ENCODE measurements around the gene CES5A. TPM values are rescaled to one million over a fixed set of nuclear protein-coding genes. Genes with fewer than 3 reads are reported as not detected.
"Not testable (repeated sequence)": the region's sequence is repeated elsewhere in the genome, so short reads cannot be mapped to it uniquely, and the experiment has no call there.

The CES5A gene
- total RNA-seq, 1 experiment from 2014 or later = not detected

DNA sequence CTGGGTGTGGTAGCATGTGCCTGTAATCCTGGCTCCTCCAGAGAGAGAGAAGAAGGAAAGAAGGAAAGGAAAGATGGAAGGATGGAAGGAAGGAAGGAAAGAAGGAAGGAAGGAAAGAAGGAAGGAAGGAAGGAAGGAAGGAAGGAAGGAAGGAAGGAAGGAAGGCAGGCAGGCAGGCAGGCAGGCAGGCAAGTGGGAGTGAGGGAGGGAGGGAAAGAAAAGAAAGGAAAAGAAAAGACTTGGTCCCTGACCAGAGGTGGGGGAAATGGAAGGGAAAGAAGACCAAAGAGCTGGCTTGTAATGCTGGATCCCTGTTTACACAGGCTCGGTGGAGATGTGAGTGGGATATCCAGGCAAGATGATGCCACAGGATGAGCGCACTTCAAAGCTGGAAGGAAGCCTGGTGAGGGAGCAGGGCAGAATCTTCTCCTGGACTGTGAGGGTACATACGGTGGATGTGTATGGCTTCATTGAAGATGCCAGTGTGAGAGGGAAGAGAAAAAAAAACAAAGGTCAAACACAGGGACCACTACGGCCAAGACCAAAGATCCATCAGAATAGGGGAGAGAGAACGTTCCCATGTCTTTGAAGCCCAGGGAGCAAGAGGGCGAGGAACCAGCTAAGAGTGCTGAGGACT, 44.4 kb downstream of the CES5A start:
- no peak for DNase-seq (ENCODE audit: low spot score)

DNA sequence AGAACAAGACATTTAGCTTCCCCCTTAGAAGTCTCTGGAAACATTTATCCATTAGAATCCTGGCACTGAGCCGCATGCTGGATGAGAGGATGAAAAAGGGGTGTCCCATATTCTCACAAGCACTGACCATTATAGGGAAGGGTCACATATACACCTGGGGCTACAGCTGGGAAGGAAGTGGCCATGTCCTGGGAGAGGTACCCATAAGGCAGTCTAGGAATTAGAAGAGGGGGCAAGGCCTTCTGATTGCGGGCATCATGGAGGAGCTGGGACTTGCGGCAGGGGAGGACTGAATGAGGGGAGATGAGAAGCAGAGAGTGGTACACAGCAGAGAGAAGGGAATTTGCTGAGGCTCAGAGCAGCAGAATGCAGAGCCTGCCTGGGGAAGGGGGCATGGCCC, 45.9 kb downstream of the CES5A start:
- DNase-seq (ENCODE audit: low spot score) = not testable (repeated sequence)

- DNase-seq (ENCODE audit: low spot score) = no peak
Measured at GRCh38 chr16:55828680-55829079, 46.5 kb downstream of the CES5A start.

DNA sequence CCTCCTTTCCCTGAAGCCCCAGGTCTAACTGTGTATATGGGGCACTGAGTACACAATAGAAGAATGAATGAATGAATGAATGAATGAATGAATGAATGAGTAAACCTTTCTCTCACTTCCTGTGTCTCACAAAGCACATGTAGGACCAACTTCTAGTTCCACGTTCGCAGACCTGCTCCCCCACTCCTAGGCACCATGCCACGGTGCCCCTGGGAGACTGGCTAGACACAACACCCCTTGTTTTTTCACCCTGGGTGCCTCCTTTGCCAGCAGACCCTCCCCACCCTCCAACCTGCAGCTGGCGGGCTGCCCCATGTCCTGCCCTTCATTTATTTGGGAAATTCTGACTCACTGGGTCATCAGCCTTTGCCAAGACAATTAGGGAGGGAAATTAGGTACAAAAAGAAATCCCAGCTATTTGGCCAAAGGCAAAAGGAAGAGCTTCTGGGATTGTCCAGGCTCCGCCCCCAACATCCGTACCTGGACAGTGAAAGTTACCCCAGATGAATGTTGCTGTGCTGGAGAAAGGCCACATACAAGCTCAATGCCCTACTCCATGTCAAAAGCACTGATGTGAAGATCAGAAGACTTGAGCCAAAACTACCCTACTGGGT, 50.0 kb downstream of the CES5A start:
- DNase-seq (ENCODE audit: low spot score) = no peak

DNA sequence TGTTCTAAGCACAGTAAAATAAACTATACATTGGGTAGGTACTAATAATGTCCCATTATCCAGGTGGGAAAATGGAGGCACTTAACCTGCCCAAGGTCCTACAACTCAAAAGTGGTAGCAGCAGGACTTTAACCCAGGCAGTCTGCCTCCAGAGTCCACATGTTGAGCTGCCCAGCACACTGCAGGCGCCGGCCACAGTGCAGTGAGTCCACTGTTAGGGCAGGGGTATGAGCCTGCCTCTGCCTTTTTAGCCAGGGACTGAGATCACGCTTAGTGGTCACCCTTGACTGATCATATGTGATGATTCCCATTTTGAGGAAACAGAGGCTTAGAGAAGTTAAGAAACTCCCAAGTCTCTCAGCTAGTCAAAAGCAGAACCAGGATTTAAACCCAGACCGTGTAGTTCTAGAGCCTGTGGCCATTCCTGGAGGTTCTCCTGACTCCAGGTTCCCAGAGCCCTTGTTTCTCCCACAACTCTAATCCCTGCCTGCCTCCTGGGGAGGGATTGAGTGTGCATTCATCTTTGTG, 50.6 kb downstream of the CES5A start:
- DNase-seq (ENCODE audit: low spot score) = no peak

GRCh38 chr16:55822280-55822810, 52.8 kb downstream of the CES5A start:
- no peak for DNase-seq (ENCODE audit: low spot score)

GRCh38 chr16:55821210-55821609, 54.0 kb downstream of the CES5A start:
- DNase-seq (ENCODE audit: low spot score) = no peak

GRCh38 chr16:55820615-55821014, 54.6 kb downstream of the CES5A start:
- no peak for DNase-seq (ENCODE audit: low spot score)

DNA sequence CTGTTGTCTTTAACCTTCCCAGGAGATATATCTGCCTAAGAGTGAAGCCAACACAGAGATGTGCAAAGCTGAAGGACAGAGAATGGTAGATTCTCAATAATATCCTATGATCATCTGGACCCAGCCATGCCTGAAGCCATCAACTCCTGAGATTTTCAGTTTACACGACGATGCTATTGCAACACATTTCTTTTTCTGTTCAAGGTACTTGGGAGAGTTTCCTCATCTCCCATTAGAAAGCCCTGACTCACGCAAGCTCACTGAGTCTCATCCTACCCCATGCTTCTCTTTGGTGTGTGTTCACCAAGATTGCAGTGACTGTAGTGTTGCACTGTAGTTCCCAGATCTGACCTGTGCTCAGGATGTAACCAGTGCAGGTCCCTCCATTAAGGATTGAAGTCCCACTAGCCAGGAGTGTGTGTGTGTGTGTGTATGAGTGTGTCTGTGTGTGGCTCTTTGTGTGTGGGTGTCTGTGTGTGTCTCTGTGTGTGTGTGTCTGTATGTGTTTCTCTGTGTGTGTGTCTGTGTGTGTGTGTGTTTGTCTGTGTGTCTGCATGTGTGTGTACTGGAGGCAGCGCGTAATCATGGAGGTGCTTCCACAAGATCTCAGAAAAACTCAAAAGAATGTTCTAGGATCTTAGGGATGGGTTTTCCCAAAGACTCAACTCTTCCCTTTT, 57.8 kb downstream of the CES5A start:
- DNase-seq (ENCODE audit: low spot score) = no peak

DNA sequence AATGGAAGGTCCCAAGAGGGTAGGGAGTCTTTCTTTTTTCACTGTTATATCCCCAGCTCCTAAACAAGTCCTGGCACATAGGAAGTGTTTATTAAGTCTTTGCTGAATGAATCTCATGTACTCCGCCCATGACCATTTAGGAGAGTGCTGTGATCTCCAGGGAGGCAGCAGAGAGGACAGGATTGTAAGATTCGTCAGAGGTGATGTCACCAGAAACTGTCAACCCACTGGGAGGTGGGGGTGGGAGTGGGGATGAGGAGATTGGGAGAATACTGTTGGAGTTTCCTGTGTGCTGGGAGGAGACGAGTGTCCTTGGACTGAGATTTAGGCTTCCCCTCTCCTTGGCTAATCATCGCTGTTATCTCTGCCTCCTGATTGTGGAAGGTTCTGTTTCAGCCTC, 59.0 kb downstream of the CES5A start:
- not testable (repeated sequence) for DNase-seq (ENCODE audit: low spot score)

DNA sequence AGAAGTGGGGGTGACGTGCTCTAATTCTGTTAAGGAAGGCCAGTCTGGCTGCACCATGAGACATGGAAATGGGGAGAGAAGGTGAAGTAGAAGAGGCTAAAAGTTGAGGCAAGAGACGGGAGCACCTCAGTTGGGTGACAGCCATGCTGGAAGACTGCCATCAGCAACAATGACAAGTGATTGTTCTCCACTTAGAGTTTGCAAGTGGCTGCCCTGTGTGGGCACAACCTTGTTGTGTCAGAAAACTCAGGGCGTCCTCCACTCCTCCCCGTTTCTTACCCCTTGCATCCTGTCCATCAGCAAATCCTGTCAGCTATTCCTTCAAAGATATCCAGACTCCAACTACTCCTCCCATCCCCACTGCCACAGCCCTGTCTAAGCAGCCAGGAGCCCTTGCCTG, 59.9 kb downstream of the CES5A start:
- no peak for DNase-seq (ENCODE audit: low spot score)

DNA sequence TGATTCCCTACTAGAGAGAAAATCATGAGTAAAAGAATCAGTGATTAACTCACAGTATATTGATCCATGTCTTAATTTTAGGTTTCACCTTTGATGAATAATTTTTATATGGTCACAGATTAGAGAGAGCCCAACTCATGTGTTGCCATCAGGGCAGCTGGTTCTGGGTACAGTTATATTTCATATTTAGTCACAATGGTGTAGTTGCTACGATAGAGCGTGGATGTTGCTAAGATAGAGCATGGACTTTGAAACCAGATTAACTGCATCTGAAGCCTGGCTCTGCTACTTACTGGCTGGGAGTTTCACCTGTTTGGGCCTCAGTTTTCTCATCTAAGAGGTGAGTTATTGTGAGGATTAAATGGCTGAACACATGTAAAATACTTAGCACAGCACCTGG, 61.0 kb downstream of the CES5A start:
- DNase-seq (ENCODE audit: low spot score) = not testable (repeated sequence)

GRCh38 chr16:55813730-55814129, 61.4 kb downstream of the CES5A start:
- not testable (repeated sequence) for DNase-seq (ENCODE audit: low spot score)

DNA sequence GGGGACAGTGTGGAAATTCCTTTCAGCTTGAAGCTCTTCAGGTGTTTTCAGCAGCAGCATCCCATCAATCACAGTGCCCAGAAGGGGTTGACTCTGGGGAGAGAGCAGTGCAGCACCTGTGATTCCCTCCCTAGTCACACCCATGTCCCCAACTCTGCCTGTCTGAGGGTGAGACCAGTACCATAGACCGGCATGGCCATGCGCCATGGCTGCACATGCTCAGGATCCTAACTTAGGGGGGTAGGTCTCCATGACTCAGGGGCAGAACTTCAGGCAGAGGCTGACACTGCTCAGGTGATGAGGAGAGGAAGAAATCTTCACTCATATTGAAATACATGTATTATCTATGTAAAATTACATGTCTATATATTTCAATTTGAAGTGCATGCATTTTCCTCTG, 62.2 kb downstream of the CES5A start:
- no peak for DNase-seq (ENCODE audit: low spot score)

- DNase-seq (ENCODE audit: low spot score) = no peak
Measured at GRCh38 chr16:55811811-55812210, 63.4 kb downstream of the CES5A start.

DNA sequence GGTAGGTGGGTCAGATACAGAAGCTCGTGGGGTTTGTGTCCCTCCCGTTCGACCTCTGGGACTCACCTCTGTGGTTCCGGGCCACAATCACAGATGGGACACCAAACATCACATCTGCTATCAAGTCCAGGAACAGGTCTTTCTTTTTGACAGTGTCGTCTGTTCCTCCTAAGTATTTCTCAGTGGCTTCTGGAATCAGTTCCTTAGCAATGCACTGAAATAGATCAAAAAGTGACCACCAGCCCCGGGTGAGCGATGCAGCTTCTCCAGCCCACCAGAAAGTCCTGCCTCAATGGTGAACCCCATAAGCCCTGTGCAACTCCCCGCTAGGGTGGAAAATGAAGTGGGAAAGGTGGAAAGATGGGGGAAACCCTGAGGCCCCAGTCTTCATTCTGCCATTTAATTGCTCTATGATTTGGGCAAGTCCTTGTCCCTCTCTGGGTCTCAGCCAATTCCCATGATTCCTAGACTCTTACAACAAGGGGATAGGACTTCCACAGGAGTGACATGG, 64.7 kb downstream of the CES5A start:
- no peak for DNase-seq (ENCODE audit: low spot score)

- no peak for DNase-seq (ENCODE audit: low spot score)
Measured at GRCh38 chr16:55809851-55810250, 65.3 kb downstream of the CES5A start.

GRCh38 chr16:55809386-55809785, 65.8 kb downstream of the CES5A start:
- no peak for DNase-seq (ENCODE audit: low spot score)

DNA sequence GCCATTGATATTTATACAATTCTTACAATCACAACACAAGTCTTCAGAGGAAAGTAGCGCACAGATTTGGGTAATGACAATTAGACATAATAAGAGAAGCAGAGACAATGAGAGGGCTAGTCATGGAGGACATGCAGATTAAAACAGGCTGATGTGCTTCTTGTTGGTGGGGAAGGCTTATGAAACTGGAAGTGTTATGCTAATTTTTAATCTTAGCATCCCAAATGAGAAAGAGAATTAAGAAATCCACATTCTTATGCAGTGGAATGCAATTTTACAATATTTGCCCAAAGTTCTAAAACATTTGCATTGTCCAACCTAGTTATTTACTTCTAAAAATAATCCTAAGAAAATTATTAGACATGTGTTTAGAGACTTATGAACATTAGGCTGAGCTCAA, 66.9 kb downstream of the CES5A start:
- not testable (repeated sequence) for DNase-seq (ENCODE audit: low spot score)

GRCh38 chr16:55805104-55805503, 70.1 kb downstream of the CES5A start:
- not testable (repeated sequence) for DNase-seq (ENCODE audit: low spot score)

- not testable (repeated sequence) for DNase-seq (ENCODE audit: low spot score)
Measured at GRCh38 chr16:55803681-55804080, 71.5 kb downstream of the CES5A start.

Measured in HT-29 (cell line).